Measurements from ENCODE around the gene NRXN2. TPM values are rescaled to one million over a fixed set of nuclear protein-coding genes. Genes with fewer than 3 reads are reported as not detected.

The NRXN2 gene
- polyA plus RNA-seq, 1 experiment = 0.20 TPM

DNA sequence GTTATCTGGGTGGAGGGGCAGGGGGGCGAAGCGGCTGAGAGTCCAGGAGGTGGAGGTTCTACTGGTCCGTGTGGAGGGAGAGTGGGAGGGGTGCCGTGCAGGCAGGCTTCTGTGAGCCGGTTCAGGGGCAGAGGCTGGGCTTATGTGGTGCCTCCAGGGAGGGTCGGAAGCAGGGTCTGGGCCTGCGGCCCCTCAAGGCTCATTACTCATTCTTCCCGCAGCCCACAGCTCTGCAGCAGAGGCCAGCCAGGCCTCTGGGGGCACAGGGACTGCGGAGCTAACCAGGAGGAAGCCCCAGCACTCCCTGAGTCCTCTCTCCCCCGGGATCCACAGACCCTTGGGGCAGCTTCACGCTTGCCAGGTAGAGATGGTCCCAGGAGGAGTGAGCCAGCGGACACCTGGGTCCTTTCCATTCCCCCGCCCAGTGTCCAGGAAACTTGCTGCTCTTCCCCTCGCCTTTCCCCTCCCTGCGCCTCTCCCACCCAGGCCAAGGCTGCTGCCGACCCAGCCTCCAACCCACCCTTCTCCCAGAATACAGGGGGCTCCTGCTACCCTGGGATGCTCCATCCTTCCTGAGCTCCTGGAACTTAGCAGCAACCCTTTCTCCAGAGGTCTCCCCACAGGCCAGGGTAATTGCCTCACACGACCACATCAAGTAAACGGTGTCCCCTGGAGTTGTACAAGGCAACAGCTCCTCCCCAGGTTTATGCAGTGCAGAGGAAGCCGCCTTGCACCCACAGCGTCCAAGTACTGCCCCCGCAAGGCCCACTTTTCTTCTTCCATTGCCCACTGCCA is 6.3 kb downstream of the NRXN2 start:
- ChIA-PET POLR2A (no interaction called here), CTCF (interaction anchor here (0.7 to 3.2 kb wide), 3 partner anchors 26 to 66 kb away, joined by 3 to 13 read pairs (median 6); no protein-coding TSS in a partner anchor)
- TF ChIP-seq, protein P1, sequence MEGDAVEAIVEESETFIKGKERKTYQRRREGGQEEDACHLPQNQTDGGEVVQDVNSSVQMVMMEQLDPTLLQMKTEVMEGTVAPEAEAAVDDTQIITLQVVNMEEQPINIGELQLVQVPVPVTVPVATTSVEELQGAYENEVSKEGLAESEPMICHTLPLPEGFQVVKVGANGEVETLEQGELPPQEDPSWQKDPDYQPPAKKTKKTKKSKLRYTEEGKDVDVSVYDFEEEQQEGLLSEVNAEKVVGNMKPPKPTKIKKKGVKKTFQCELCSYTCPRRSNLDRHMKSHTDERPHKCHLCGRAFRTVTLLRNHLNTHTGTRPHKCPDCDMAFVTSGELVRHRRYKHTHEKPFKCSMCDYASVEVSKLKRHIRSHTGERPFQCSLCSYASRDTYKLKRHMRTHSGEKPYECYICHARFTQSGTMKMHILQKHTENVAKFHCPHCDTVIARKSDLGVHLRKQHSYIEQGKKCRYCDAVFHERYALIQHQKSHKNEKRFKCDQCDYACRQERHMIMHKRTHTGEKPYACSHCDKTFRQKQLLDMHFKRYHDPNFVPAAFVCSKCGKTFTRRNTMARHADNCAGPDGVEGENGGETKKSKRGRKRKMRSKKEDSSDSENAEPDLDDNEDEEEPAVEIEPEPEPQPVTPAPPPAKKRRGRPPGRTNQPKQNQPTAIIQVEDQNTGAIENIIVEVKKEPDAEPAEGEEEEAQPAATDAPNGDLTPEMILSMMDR (IDR thresholded peaks at IDR 0.05; ENCODE audit: insufficient read depth, low read depth, low read length) = no peak
- no peak for DNase-seq (ENCODE audit: low read depth)
- Histone ChIP-seq H3K4me3 (ENCODE audit: low read depth, low read length) (no peak overlapping the region), H3K36me3 (ENCODE audit: control insufficient read depth, insufficient read depth, low read length) (no peaks in the 10 kb centered on the region), H3K27me3 (ENCODE audit: control insufficient read depth, insufficient read depth, low read length) (peaks cover 58% of the 10 kb centered on the region)

DNA sequence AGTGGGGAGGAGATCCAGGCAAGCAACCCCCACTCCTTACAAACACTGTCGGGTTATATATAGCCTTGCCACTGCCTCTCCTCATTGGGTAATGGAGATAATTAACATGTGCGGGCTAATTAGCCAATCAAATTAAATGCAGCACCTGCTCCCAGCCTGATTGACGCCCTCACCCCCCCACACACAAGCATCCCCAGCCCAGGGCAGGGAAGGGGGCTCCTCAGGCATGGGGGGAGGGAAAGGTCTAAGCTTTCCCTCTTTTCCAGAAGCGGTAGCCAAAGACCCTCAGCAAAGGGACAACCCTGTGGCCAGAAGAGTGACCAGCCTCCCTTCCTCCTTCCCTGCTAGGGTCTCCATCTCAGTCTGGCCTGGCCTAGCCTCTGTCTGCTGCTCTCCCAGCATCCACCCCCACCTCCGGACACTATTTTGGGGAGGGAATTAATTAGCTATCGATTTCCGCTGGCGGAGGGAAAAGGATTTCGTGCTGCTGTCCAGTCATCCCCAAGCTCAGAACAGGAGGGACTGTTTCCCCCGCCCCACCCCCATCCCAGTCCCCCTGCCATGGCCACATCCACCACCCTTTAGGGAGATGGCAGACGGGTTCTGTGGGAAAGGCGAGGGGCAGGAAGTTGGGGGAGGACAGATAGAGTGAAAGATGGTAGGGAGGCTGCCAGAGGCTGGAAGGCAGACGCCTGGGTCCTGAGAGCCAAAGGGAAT is 7.1 kb downstream of the NRXN2 start:
- ChIA-PET POLR2A (no interaction called here), CTCF (interaction anchor here (0.7 to 3.2 kb wide), 3 partner anchors 27 to 66 kb away, joined by 3 to 13 read pairs (median 6); no protein-coding TSS in a partner anchor)
- Histone ChIP-seq H3K4me3 (ENCODE audit: low read depth, low read length) (no peak overlapping the region), H3K36me3 (ENCODE audit: control insufficient read depth, insufficient read depth, low read length) (no peaks in the 10 kb centered on the region), H3K27me3 (ENCODE audit: control insufficient read depth, insufficient read depth, low read length) (peaks cover 55% of the 10 kb centered on the region)
- DNase-seq (ENCODE audit: low read depth) = no peak
- TF ChIP-seq, protein P1 (IDR thresholded peaks at IDR 0.05; ENCODE audit: insufficient read depth, low read depth, low read length) = no peak

DNA sequence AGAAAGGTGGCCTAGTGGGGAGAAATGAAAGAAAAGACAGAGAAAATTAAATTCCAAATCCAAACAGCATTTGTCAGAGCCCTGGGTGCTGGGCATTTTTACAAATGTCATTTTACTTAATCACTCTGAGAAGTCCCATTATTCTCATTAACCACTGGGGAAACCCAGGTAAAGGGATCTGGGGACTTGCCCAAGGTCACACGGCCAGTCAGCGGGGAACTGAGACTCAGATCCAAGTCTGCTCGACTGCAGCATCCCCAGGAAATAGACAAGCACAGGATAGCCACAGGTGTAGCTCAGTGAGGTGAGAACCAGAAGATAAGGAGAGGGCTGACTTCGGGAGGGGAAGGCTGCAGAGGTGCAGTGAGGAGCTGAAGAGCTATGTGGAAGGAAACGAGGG is 7.9 kb downstream of the NRXN2 start:
- CTCF ChIA-PET = no interaction called here
- Histone ChIP-seq H3K36me3 (ENCODE audit: control insufficient read depth, insufficient read depth, low read length) (no peaks in the 10 kb centered on the region), H3K27me3 (ENCODE audit: control insufficient read depth, insufficient read depth, low read length) (peaks cover 57% of the 10 kb centered on the region), H3K4me3 (ENCODE audit: low read depth, low read length) (no peak overlapping the region)
- POLR2A ChIA-PET = no interaction called here
- TF ChIP-seq, protein P1 (IDR thresholded peaks at IDR 0.05; ENCODE audit: insufficient read depth, low read depth, low read length) = no peak
- DNase-seq (ENCODE audit: low read depth) = no peak

DNA sequence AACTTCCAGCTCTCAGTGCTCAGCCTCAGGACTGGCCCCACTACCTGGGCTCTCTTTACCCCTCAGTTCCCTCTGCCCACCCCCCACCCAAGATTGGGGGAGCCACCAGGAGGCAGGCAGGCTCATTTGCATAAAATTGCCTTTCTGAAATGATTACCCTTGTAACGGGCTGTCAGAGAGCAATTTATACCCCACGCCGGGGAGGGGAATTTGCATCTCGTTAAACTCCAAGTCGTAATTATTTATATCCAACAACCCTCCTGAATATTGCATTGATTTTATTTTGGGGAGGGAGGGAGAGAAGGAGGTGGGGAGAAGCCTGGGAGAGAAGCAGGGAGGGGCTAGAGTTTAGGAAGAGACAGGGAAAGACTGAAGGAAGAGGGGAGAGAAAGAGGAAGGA is 8.3 kb downstream of the NRXN2 start:
- no peak for DNase-seq (ENCODE audit: low read depth)
- TF ChIP-seq, protein P1 (IDR thresholded peaks at IDR 0.05; ENCODE audit: insufficient read depth, low read depth, low read length) = no peak
- ChIA-PET POLR2A (no interaction called here), CTCF (no interaction called here)
- no peaks in the 10 kb centered on the region for H3K36me3 ChIP-seq (ENCODE audit: control insufficient read depth, insufficient read depth, low read length)
- H3K4me3 ChIP-seq (ENCODE audit: low read depth, low read length) = no peak overlapping the region
- peaks cover 58% of the 10 kb centered on the region for H3K27me3 ChIP-seq (ENCODE audit: control insufficient read depth, insufficient read depth, low read length)

DNA sequence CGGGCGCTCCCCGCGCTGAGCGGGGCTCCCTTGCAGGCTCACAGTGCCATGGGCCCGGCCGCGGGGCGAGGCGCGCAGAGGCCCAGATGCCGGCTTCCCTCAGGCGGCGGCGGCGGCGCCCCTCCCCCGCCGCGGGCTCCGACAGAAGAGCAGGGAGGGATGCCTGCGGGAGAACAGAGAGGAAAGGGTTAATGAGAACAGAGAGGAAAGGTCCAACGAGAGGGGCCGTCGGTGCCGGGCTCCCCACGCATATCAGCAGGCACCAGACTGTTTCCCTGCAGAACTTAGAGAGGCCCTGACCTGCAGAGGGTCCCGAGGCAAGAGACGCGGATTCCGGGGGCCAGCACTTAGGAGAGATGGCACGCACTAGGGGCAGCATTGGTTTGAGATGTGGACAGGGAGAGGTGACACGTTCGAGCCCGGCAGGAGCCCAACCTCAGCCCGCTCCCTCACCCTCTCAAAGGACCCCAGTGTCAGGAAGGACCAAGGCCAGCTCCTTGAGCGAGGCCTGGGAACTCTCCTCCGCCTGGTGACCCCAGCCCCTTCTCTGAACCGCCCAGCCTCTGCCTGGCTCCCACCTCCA is 9.1 kb downstream of the NRXN2 start:
- peaks cover 53% of the 10 kb centered on the region for H3K27me3 ChIP-seq (ENCODE audit: control insufficient read depth, insufficient read depth, low read length)
- no peak for DNase-seq (ENCODE audit: low read depth)
- H3K4me3 ChIP-seq (ENCODE audit: low read depth, low read length) = no peak overlapping the region
- TF ChIP-seq, protein P1 (IDR thresholded peaks at IDR 0.05; ENCODE audit: insufficient read depth, low read depth, low read length) = no peak
- CTCF ChIA-PET = no interaction called here
- no peaks in the 10 kb centered on the region for H3K36me3 ChIP-seq (ENCODE audit: control insufficient read depth, insufficient read depth, low read length)
- POLR2A ChIA-PET = no interaction called here
